K562 (cell line): ENCODE measurements around the gene CT45A10. TPM values are rescaled to one million over a fixed set of nuclear protein-coding genes. Genes with fewer than 3 reads are reported as not detected.

Experiments used
- ARNT ChIP-seq, 2 experiments: fragments of 450-650 bp; IDR thresholded peaks; 2 replicates each; pipeline ENCODE4 v1.6.1; 2016; ENCODE audit warnings: mild to moderate bottlenecking in 1 of 2
- CBFA2T2 ChIP-seq: fragments of 450-650 bp; conservative IDR thresholded peaks from 2 replicates; pipeline ENCODE4 v1.6.1; 2017; ENCODE audit warnings: mild to moderate bottlenecking
- CXXC5 ChIP-seq: fragments of 250-450 bp; sonication (Bioruptor Pico); IDR thresholded peaks from 2 replicates; pipeline ENCODE4 v1.8.0; 2022; ENCODE audit warnings: inconsistent platforms, mild to moderate bottlenecking, moderate library complexity
- FOXP1 ChIP-seq: sonication (generic); formaldehyde crosslinking; IDR thresholded peaks from 2 replicates; pipeline ENCODE4 v1.8.0; 2022; ENCODE audit warnings: mild to moderate bottlenecking, missing genetic modification reagents
- KHSRP ChIP-seq: fragments of 450-650 bp; IDR thresholded peaks from 2 replicates; pipeline ENCODE4 v1.6.1; 2017
- NBN ChIP-seq: fragments of 450-650 bp; IDR thresholded peaks from 2 replicates; pipeline ENCODE4 v1.6.1; 2016; ENCODE audit warnings: low read depth, mild to moderate bottlenecking
- NR2C1 ChIP-seq, 2 experiments: fragments of 450-650 bp; IDR thresholded peaks; 2 replicates each; pipeline ENCODE4 v1.6.1; 2017; ENCODE audit warnings: mild to moderate bottlenecking in 2 of 2, antibody characterized with exemption in 1 of 2, inconsistent platforms in 1 of 2, missing compliant biosample characterization in 1 of 2, missing genetic modification characterization in 1 of 2
- NRF1 ChIP-seq, 2 experiments: fragments of 450-650 bp; IDR thresholded peaks in 1 of 2; conservative IDR thresholded peaks in 1 of 2; 2 replicates each; pipeline ENCODE4 v1.6.1; 2014; ENCODE audit warnings: mild to moderate bottlenecking in 2 of 2
- PHF20 ChIP-seq: fragments of 450-650 bp; IDR thresholded peaks from 2 replicates; pipeline ENCODE4 v1.6.1; 2018; ENCODE audit not compliant: partially characterized antibody
- SMAD4 ChIP-seq: fragments of 250-450 bp; sonication (Bioruptor Pico); conservative IDR thresholded peaks from 2 replicates; pipeline ENCODE4 v1.8.0; 2021; ENCODE audit warnings: inconsistent platforms, mild to moderate bottlenecking, moderate library complexity
- SREBF2 ChIP-seq: sonication (generic); formaldehyde crosslinking; IDR thresholded peaks from 2 replicates; pipeline ENCODE4 v1.4.0; 2020; ENCODE audit warnings: mild to moderate bottlenecking, missing genetic modification reagents
- TRIM24 ChIP-seq, 2 experiments: fragments of 450-650 bp; IDR thresholded peaks; 2 replicates each; pipeline ENCODE4 v1.6.1; 2016
- ZNF175 ChIP-seq: fragments of 200-800 bp; sonication (Bioruptor generic); IDR thresholded peaks from 2 replicates; pipeline ENCODE4 v1.6.1; 2016; ENCODE audit warnings: low read depth, mild to moderate bottlenecking, missing genetic modification characterization, missing compliant biosample characterization
- ZNF184 ChIP-seq: sonication (generic); formaldehyde crosslinking; IDR thresholded peaks from 2 replicates; pipeline ENCODE4 v1.5.0; 2020; ENCODE audit warnings: missing genetic modification reagents
- ZNF584 ChIP-seq: fragments of 200-800 bp; sonication (Bioruptor generic); IDR thresholded peaks from 2 replicates; pipeline ENCODE4 v1.6.1; 2016; ENCODE audit warnings: low read depth, mild to moderate bottlenecking, missing genetic modification characterization, missing compliant biosample characterization
- ZSCAN32 ChIP-seq: fragments of 450-650 bp; formaldehyde crosslinking; IDR thresholded peaks from 2 replicates; pipeline ENCODE4 v1.4.0; 2020; ENCODE audit warnings: mild to moderate bottlenecking, moderate library complexity
- polyA plus RNA-seq, 8 experiments: library from polyadenylated mRNA; depleted of rRNA in 4 of 8; stranded (reverse) in 5 of 8; unstranded in 3 of 8; fragments of >200 nt; fragmentation: Nextera tagmentation in 2 of 8; fragmentation: Illumina TruSeq in 1 of 8; extraction: Ambion mirVana in 2 of 8; extraction: Trizol in 1 of 8; gene quantifications; 2 replicates each; pipeline versions ENCODE4 v1.2.1 to v1.2.3, GENCODE V29; 2011 to 2014; ENCODE audit warnings: inconsistent platforms in 1 of 8, missing spikeins in 1 of 8
- total RNA-seq, 7 experiments: library from RNA; depleted of rRNA in 6 of 7; stranded (reverse); fragments of >200 nt in 6 of 7; fragmentation: Illumina TruSeq in 2 of 7; extraction: Trizol in 2 of 7; gene quantifications; 2 replicates each; pipeline versions ENCODE4 v1.2.1 to v1.2.3, GENCODE V29; 2011 to 2021; ENCODE audit warnings: low replicate concordance in 1 of 7
- TF ChIP-seq, protein P1 (sequence below): sonication (generic); formaldehyde crosslinking; IDR thresholded peaks from 2 replicates; pipeline ENCODE4 v1.8.1; 2023; ENCODE audit warnings: missing genetic modification reagents, mild to moderate bottlenecking, borderline replicate concordance
- TF ChIP-seq, protein P2 (sequence below), 2 experiments: fragments of 450-650 bp; IDR thresholded peaks; 2 replicates each; pipeline ENCODE4 v1.6.1; 2018; ENCODE audit warnings: mild to moderate bottlenecking in 2 of 2, low read depth in 1 of 2; ENCODE audit not compliant: partially characterized antibody in 2 of 2
- TF ChIP-seq, protein P3 (sequence below): fragments of 450-650 bp; formaldehyde crosslinking; IDR thresholded peaks from 2 replicates; pipeline ENCODE4 v1.4.0; 2020; ENCODE audit warnings: mild to moderate bottlenecking, moderate library complexity

CT45A10 gene
- total and polyA plus RNA-seq, 9 of the 15 experiments (the other 6 are each of a cell fraction or from before 2014, with no cell fraction given): 78.1 to 175 (median 102) TPM

- TF ChIP-seq, protein P1, sequence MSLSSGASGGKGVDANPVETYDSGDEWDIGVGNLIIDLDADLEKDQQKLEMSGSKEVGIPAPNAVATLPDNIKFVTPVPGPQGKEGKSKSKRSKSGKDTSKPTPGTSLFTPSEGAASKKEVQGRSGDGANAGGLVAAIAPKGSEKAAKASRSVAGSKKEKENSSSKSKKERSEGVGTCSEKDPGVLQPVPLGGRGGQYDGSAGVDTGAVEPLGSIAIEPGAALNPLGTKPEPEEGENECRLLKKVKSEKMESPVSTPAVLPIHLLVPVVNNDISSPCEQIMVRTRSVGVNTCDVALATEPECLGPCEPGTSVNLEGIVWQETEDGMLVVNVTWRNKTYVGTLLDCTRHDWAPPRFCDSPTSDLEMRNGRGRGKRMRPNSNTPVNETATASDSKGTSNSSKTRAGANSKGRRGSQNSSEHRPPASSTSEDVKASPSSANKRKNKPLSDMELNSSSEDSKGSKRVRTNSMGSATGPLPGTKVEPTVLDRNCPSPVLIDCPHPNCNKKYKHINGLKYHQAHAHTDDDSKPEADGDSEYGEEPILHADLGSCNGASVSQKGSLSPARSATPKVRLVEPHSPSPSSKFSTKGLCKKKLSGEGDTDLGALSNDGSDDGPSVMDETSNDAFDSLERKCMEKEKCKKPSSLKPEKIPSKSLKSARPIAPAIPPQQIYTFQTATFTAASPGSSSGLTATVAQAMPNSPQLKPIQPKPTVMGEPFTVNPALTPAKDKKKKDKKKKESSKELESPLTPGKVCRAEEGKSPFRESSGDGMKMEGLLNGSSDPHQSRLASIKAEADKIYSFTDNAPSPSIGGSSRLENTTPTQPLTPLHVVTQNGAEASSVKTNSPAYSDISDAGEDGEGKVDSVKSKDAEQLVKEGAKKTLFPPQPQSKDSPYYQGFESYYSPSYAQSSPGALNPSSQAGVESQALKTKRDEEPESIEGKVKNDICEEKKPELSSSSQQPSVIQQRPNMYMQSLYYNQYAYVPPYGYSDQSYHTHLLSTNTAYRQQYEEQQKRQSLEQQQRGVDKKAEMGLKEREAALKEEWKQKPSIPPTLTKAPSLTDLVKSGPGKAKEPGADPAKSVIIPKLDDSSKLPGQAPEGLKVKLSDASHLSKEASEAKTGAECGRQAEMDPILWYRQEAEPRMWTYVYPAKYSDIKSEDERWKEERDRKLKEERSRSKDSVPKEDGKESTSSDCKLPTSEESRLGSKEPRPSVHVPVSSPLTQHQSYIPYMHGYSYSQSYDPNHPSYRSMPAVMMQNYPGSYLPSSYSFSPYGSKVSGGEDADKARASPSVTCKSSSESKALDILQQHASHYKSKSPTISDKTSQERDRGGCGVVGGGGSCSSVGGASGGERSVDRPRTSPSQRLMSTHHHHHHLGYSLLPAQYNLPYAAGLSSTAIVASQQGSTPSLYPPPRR (CRISPR knock-in tag): no peak
- peak; percentile 89 for TF ChIP-seq SMAD4 (CRISPR knock-in tag)
- TF ChIP-seq CBFA2T2: peak; percentile 98
- peak; percentile 96 to 97 for TF ChIP-seq TRIM24 (IDR thresholded peaks at IDR 0.05)
- 0 out of 2 replicates have a peak, but pooled peaks have one; percentile 61 for TF ChIP-seq ZSCAN32 (CRISPR knock-in tag)
- peak; percentile 75 for TF ChIP-seq NBN
- TF ChIP-seq KHSRP: peak; percentile 72; the same call in 1 of the 2 replicates
- no peak for TF ChIP-seq ZNF184 (CRISPR knock-in tag)
- no peak for TF ChIP-seq NRF1 (conservative IDR thresholded peaks at IDR 0.05 in 1 of 2, IDR thresholded peaks at IDR 0.05 in 1 of 2)
- TF ChIP-seq ZNF584 (CRISPR knock-in tag): 0 out of 2 replicates have a peak, but pooled peaks have one; percentile 45
- TF ChIP-seq FOXP1: no peak
- TF ChIP-seq NR2C1 (IDR thresholded peaks at IDR 0.05): 0 out of 2 replicates have a peak, but pooled peaks have one; percentile 26
- TF ChIP-seq NR2C1 (tag; IDR thresholded peaks at IDR 0.05): no peak; the same call in 1 of the 2 replicates
- TF ChIP-seq, protein P2, sequence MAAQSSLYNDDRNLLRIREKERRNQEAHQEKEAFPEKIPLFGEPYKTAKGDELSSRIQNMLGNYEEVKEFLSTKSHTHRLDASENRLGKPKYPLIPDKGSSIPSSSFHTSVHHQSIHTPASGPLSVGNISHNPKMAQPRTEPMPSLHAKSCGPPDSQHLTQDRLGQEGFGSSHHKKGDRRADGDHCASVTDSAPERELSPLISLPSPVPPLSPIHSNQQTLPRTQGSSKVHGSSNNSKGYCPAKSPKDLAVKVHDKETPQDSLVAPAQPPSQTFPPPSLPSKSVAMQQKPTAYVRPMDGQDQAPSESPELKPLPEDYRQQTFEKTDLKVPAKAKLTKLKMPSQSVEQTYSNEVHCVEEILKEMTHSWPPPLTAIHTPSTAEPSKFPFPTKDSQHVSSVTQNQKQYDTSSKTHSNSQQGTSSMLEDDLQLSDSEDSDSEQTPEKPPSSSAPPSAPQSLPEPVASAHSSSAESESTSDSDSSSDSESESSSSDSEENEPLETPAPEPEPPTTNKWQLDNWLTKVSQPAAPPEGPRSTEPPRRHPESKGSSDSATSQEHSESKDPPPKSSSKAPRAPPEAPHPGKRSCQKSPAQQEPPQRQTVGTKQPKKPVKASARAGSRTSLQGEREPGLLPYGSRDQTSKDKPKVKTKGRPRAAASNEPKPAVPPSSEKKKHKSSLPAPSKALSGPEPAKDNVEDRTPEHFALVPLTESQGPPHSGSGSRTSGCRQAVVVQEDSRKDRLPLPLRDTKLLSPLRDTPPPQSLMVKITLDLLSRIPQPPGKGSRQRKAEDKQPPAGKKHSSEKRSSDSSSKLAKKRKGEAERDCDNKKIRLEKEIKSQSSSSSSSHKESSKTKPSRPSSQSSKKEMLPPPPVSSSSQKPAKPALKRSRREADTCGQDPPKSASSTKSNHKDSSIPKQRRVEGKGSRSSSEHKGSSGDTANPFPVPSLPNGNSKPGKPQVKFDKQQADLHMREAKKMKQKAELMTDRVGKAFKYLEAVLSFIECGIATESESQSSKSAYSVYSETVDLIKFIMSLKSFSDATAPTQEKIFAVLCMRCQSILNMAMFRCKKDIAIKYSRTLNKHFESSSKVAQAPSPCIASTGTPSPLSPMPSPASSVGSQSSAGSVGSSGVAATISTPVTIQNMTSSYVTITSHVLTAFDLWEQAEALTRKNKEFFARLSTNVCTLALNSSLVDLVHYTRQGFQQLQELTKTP (IDR thresholded peaks at IDR 0.05; ENCODE audit: low read depth in 1 of 2, partially characterized antibody in 2 of 2): peak in 1 of 2 experiments; percentile 58
- TF ChIP-seq PHF20: no peak
- TF ChIP-seq SREBF2: no peak
- TF ChIP-seq, protein P3, sequence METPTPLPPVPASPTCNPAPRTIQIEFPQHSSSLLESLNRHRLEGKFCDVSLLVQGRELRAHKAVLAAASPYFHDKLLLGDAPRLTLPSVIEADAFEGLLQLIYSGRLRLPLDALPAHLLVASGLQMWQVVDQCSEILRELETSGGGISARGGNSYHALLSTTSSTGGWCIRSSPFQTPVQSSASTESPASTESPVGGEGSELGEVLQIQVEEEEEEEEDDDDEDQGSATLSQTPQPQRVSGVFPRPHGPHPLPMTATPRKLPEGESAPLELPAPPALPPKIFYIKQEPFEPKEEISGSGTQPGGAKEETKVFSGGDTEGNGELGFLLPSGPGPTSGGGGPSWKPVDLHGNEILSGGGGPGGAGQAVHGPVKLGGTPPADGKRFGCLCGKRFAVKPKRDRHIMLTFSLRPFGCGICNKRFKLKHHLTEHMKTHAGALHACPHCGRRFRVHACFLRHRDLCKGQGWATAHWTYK: 0 out of 2 replicates have a peak, but pooled peaks have one; percentile 33
- peak; percentile 53; the same call in 1 of the 2 replicates for TF ChIP-seq ZNF175
- TF ChIP-seq CXXC5 (CRISPR knock-in tag): peak; percentile 74
- peak; percentile 58 to 80; a peak in 2 of 4 replicates for TF ChIP-seq ARNT (IDR thresholded peaks at IDR 0.05)
Measured at GRCh38 chrX:135914404-135914803, 21.2 kb upstream of the CT45A10 start (continued).
